Measurements from ENCODE around the gene RAB27A.

DNA sequence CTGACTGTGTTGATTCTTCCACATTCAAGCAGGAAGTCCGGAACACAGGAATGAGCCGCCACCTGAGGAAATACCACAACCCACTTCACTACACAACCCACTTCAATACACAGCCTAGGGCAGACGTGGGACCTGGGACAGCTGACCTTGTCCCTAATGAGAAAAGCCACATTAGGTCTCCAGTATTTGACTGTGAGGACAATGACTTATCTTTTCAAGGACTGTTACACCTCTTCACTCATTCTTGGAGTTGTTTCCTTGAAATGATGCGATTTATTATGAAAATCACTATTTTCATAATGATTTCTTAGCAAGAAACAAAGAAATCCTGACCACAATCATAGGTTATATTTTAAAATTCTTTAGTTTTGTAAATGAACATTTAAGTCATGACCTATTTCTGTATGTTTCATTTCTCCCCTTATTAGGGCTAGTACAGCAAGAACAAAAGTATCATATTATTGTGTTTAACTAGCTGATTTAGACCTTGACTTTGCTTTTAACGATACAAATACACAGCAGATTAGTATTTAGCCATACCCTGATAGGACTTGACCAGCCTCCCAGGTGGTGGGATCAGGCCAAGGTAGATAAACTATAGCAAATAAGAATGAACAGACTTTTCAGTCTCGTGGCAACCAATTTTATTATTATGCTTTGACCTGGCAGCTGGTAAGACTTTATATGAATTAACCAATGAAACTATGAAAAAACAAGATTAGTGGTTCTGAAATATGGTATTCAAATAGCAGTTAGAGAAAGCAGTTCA is 6.0 kb downstream of the RAB27A start:
- TF ChIP-seq, protein P1, sequence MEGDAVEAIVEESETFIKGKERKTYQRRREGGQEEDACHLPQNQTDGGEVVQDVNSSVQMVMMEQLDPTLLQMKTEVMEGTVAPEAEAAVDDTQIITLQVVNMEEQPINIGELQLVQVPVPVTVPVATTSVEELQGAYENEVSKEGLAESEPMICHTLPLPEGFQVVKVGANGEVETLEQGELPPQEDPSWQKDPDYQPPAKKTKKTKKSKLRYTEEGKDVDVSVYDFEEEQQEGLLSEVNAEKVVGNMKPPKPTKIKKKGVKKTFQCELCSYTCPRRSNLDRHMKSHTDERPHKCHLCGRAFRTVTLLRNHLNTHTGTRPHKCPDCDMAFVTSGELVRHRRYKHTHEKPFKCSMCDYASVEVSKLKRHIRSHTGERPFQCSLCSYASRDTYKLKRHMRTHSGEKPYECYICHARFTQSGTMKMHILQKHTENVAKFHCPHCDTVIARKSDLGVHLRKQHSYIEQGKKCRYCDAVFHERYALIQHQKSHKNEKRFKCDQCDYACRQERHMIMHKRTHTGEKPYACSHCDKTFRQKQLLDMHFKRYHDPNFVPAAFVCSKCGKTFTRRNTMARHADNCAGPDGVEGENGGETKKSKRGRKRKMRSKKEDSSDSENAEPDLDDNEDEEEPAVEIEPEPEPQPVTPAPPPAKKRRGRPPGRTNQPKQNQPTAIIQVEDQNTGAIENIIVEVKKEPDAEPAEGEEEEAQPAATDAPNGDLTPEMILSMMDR (IDR thresholded peaks at IDR 0.05; ENCODE audit: low read depth, low read length, poor library complexity, severe bottlenecking): no peak
- no peak for TF ChIP-seq EZH2phosphoT487 (IDR thresholded peaks at IDR 0.05; ENCODE audit: borderline replicate concordance, low read length)
